Epithelial cell of esophagus (primary cell): Measurements from ENCODE around the gene DOK4.
"Not testable (repeated sequence)": the region's sequence is repeated elsewhere in the genome, so short reads cannot be mapped to it uniquely, and the experiment has no call there.

ENCODE experiments used
- DNase-seq: peaks from one replicate; pipeline ENCODE4 v3.0.0; 2010; ENCODE audit warnings: low read depth
- H3K4me3 ChIP-seq: 2 replicates; pipeline ENCODE4 v1.5.1; 2011; ENCODE audit warnings: mild to moderate bottlenecking, low read length, control low read depth
- CTCF ChIP-seq: IDR thresholded peaks from 2 replicates; pipeline ENCODE4 v1.5.1; 2011; ENCODE audit warnings: low read depth, mild to moderate bottlenecking, low read length, control low read depth, inconsistent platforms; ENCODE audit not compliant: insufficient read depth; ENCODE audit errors: missing control alignments

Gene DOK4

DNA sequence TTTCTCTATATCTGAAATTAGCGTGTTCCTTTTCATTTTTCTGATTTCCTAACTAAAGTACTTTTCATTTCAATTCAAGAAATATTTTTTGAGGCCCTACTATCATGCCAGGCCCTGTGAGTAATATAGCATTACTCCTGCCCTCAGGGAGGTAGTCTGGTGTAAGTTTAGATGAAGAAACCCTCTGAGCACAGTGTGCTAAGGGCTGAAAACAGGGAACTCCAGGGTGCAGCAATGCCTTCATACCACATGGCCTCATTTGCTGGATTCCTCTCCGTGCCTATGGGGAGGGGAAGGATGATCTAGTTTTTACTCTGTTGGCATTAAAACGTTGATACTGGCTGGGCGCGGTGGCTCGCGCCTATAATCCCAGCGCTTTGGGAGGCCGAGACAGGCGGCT is 34.3 kb downstream of the DOK4 start:
- no peak for DNase-seq
- no peak overlapping the region for H3K4me3 ChIP-seq
- no peak for TF ChIP-seq CTCF

DNA sequence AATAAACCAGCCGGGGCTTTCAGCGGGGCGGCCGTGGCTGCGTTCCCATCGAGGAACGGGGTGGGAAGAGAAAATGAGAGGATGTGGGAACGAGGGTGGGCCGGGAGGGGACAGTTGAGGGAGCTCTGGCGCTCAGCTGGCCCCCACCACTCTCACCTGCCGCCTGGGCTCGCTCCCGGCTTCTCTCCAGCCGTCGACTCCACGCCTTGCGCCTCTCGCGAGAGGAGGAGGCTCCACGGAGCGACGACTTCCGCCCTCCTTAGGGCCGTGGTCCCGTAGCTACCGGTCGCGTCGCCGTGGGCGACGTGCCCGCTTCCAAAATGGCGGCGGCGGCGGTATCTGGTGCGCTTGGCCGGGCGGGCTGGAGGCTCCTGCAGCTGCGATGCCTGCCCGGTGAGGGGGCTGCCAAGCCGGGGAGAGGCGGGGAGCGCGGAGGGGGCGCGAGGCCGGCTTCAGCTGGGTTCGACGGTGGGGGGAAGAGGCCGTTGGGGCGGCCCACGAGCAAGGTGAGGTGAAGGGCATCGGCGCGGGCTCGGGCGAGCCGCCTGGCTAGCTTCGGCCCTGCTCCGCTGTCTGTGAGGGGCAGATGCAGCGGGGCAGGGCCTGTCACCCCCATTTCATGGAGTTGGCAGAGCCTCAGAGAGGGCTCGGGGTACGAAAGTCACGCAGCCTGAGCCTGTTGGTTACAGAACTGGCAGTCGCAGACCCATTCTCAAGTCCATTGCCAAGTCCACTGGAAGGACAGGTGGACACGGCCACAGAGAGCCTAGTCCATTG is 38.9 kb downstream of the DOK4 start, which contains the start of the genes CIAPIN1 and COQ9:
TSS of gene CIAPIN1 (minus strand) at position 200 of the 777 bp plus-strand sequence. CDS start 6,457 bp downstream, outside the sequence.
TSS of gene COQ9 (plus strand) at position 294 of the 777 bp plus-strand sequence. CDS start at position 321, 27 bp downstream.
- DNase-seq: peak; percentile 96
- peak within 1 kb of the TSS; percentile 97 for H3K4me3 ChIP-seq
- no peak for TF ChIP-seq CTCF

DNA sequence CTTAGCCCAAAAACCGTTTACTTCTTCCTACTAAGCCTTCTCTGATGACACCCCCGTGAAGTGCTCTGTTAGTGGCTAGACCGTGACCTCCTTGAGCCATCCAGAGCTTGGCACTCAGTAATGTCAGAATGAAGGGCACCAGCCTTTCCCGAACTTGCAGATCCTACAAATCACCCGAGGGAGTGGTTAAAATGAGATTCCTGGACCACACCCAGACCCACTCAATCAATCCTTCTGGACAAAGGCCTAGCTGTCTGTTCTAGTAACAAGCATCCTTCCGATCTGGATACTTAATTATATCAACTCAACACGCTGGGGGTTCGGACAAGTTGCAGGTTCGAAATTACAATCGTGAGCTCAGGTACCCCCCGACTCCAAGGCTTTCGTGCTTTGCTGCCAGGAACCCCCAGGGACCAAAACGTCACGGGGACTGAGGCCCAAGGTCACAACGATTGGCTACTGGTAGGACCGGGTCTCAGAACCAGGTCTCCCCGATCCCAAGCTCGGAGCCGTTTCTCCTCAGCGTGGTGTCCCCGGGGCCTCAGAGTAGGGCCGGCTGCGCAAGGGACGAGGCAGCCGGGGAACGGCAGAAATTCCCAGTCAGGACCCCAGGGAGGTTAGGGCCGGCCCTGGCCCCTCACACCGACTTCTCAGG is 39.6 kb downstream of the DOK4 start:
- H3K4me3 ChIP-seq: peak overlapping the region; percentile 97
- peak; percentile 37 for DNase-seq
- no peak for TF ChIP-seq CTCF

DNA sequence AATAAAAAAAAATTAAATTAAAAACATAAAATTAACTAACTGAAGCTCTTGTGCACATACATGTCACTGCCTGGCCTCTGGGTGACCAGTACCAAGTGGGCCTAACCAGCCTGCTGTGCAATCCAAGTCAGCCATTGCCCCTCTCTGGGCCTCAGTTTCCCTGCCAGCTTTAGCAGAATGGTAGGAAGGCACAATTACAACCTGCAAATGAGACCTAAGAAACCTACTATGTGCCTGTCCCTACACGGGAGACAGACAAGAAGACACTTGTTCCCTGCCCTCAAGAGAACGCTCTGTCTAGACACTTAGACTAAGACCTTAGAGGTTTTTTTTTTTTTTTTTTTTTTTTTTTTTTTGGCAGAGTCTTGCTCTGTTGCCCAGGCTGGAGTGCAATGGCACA is 40.8 kb downstream of the DOK4 start:
- no peak for TF ChIP-seq CTCF
- no peak overlapping the region for H3K4me3 ChIP-seq
- no peak for DNase-seq

GRCh38 chr16:57444711-57445110 is 41.6 kb downstream of the DOK4 start:
- H3K4me3 ChIP-seq: no peak overlapping the region
- no peak for TF ChIP-seq CTCF
- DNase-seq: peak; percentile 58

GRCh38 chr16:57440551-57440950 is 45.7 kb downstream of the DOK4 start:
- not testable (repeated sequence) for H3K4me3 ChIP-seq, DNase-seq

DNA sequence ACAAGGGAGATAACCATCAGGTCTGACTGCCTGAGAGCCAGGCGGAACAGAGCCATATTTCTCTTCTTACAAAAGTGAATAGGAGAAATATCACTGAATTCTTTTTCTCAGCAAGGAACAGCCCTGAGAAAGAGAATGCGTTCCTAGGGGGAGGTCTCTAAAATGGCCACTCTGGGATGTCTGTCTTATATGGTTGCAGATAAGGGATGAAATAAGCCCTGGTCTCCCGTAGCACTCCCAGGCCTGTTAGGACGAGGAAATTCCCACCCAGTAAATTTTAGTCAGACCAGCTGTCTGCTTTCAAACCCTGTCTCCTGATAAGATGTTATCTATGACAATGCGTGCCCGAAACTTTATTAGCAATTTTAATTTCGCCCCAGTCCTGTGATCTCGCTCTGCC is 46.3 kb downstream of the DOK4 start:
- H3K4me3 ChIP-seq, DNase-seq: not testable (repeated sequence)

DNA sequence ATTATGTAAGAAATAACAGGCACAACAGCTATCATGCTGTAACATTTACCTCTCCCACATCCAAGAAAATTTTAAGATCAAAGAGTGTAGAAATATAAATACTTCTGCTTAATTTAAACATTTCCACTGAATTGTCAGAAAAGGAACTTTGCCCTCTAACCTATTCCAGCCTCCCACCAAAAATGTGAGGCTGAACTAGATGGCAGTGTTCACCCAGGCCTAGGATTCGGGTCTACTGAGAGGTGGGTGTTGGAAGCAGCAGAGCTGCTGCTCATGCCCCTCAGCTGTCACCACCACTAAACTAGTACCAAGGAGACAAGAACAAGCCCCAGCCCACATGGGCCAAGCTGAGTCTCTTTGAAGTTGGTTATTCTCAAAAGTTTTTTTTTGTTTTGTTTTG is 50.5 kb downstream of the DOK4 start:
- TF ChIP-seq CTCF: no peak
- no peak for DNase-seq
- no peak overlapping the region for H3K4me3 ChIP-seq
